Myocyte (in vitro differentiated cells): Measurements from ENCODE around the gene EXOC6. TPM values are rescaled to one million over a fixed set of nuclear protein-coding genes. Genes with fewer than 3 reads are reported as not detected.
"Not testable (repeated sequence)": the region's sequence is repeated elsewhere in the genome, so short reads cannot be mapped to it uniquely, and the experiment has no call there.

Experiments used
- DNase-seq: peaks from one replicate; pipeline ENCODE4 v3.0.0-alpha.2; 2012; ENCODE audit warnings: low read depth
- total RNA-seq: library from RNA; depleted of rRNA; stranded (reverse); fragments of >200 nt; gene quantifications from 2 replicates; pipeline ENCODE4 v1.2.3, GENCODE V29; 2014

The EXOC6 gene
- total RNA-seq, 1 donor from 2014 or later = 40.7 TPM

GRCh38 chr10:92937876-92938275 lies 89.6 kb downstream of the EXOC6 start:
- DNase-seq = no peak

- no peak for DNase-seq
Measured at GRCh38 chr10:92938841-92939240, 90.5 kb downstream of the EXOC6 start.

GRCh38 chr10:92942226-92942625 lies 93.9 kb downstream of the EXOC6 start:
- DNase-seq = no peak

GRCh38 chr10:92946491-92946890 lies 98.2 kb downstream of the EXOC6 start:
- DNase-seq = peak; percentile 3

GRCh38 chr10:92952573-92952972 lies 104.3 kb downstream of the EXOC6 start:
- DNase-seq = not testable (repeated sequence)

- DNase-seq = no peak
Measured at GRCh38 chr10:92957223-92958010, 109.1 kb downstream of the EXOC6 start.

GRCh38 chr10:92961638-92962037 lies 113.3 kb downstream of the EXOC6 start:
- DNase-seq = peak; percentile 57

- peak; percentile 60 for DNase-seq
Measured at GRCh38 chr10:92965314-92965713, 117.0 kb downstream of the EXOC6 start.

GRCh38 chr10:92967641-92968040 lies 119.3 kb downstream of the EXOC6 start:
- no peak for DNase-seq

GRCh38 chr10:92969151-92969550 lies 120.8 kb downstream of the EXOC6 start:
- peak; percentile 2 for DNase-seq

GRCh38 chr10:92970301-92971070 lies 122.2 kb downstream of the EXOC6 start:
- no peak for DNase-seq

GRCh38 chr10:92972066-92972870 lies 123.9 kb downstream of the EXOC6 start:
- peak; percentile 19 for DNase-seq

GRCh38 chr10:92972886-92973285 lies 124.6 kb downstream of the EXOC6 start:
- DNase-seq = no peak

GRCh38 chr10:92976278-92976677 lies 128.0 kb downstream of the EXOC6 start:
- not testable (repeated sequence) for DNase-seq

GRCh38 chr10:92989250-92989649 lies 140.9 kb downstream of the EXOC6 start:
- DNase-seq = no peak

GRCh38 chr10:92990615-92991014 lies 142.3 kb downstream of the EXOC6 start:
- no peak for DNase-seq

- DNase-seq = no peak
Measured at GRCh38 chr10:92991513-92991912, 143.2 kb downstream of the EXOC6 start.

GRCh38 chr10:92993699-92994272 lies 145.5 kb downstream of the EXOC6 start:
- no peak for DNase-seq

GRCh38 chr10:92995509-92995908 lies 147.2 kb downstream of the EXOC6 start:
- no peak for DNase-seq

GRCh38 chr10:92997620-92998019 lies 149.3 kb downstream of the EXOC6 start:
- DNase-seq = peak; percentile 34

- no peak for DNase-seq
Measured at GRCh38 chr10:92999191-92999590, 150.9 kb downstream of the EXOC6 start.
